HG03045 (cell line): ENCODE measurements around the gene CD6.

Experiments
- ATAC-seq: cut with Tn5 transposase; IDR thresholded peaks from one replicate; pipeline ENCODE4 v1.9.1; 2021; ENCODE audit warnings: mild to moderate bottlenecking, moderate library complexity; ENCODE audit not compliant: unreplicated experiment

Gene CD6

GRCh38 chr11:61007956-61008896, 36.7 kb downstream of the CD6 start:
- ATAC-seq, result no peak

DNA sequence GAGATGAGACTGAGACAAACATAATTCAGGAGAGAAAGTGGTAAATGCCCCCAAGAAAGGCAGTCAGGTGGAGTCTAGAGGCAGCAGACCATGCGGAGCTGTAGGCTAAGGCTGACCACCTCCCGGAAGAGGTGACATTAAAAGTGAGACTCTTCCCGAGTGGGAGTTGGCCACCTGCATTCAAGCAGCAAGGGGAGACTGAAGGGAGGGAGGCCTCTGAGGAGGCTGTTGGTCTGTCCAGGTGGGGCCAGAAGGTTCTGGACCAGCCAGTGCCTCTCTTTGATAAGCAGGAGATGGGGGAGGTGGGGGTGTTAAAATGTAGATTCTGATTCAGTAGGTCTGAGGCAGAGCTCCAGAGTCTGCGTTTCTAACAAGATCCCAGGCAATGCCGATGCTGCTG, 37.5 kb downstream of the CD6 start:
- no peak for ATAC-seq

DNA sequence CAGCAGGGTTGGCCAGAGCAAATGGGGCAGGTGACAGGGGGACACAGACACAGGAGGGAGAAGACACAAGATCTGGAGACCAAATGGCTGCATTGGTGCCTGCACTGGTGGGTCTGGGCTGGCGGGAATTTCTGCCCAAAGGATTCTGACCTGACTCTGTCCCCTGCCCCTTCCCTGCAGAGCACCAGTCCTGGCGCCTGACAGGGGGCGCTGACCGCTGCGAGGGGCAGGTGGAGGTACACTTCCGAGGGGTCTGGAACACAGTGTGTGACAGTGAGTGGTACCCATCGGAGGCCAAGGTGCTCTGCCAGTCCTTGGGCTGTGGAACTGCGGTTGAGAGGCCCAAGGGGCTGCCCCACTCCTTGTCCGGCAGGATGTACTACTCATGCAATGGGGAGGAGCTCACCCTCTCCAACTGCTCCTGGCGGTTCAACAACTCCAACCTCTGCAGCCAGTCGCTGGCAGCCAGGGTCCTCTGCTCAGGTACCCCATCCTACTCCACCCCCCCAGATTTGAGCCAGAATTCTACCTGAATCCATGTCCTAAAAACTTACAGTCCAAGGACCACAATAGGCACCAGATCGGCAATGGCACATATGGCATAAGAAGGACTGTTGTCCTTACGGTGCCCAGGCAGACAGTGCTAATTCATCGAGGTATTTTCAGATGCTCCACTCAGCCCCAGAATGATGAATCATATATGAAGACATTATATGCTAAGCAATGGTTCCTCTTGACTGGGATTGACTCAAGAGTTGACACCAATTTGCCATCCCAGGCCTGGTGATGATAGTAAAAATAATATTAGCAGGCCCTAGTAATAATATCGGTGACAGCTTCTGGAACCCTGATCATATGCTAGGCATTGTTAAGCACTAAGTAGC, 38.2 kb downstream of the CD6 start:
- ATAC-seq, result no peak

DNA sequence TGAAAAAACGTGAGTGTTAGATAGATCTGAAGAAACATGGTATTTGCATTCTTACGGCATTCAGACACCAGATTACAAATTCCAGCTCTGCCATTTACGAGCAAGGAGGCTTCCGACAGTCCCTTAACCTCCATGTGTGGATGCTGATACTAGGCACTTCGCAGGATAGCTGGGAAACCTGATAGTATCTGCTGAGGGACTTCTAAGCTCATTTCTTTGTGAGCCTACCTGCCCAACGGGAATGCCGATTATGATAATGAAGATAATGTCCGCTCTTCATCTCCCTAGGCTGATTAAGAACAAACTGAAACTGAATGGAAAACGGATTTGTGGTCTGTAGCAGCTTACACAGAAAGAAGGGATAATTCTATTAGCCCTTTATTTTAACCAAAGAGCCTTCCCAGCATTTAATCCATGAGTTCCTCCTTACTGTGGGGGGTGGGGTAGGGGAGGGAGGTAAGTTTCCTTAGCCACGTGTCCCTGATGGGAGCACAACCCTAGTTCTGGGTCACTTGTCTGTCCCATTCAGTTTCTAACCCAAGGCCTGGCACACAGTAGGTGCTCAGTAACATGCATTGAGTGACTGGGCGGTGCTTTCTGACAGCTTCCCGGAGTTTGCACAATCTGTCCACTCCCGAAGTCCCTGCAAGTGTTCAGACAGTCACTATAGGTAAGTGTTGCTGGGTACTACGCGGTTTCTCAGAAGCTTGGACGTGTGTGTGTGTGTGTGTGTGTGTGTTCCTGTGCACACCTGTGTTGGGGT, 39.2 kb downstream of the CD6 start:
- no peak for ATAC-seq

DNA sequence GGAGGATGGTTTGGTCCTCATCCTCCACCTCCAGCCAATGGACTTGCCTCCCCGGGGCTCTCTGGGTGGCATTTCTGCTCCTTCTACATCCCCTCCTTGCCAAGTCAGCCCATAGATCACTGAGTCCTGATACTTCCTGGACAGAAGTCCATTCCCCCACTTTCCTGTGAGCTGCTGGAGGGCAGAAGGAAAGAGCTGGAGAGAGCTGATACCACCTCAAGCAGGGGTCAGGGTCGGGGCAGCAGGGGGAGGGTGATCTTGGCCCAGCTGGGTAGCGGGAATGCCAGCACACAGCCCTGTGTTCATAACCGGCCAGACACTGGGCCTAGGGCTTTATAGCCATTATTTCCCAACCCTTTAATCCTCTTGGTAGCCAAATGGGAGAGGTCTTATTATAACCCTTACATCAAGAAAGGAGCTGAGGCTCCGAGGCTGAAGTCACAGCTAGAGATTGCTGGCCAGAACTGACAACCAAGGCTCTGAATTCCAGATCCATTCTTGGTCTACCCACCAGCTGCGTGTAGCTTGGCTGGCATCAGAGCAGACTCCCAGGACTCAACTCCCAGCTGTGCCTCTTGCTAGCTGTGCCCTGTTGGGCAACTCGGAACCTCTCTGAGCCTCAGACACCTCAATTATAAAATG, 39.9 kb downstream of the CD6 start:
- ATAC-seq, result no peak

GRCh38 chr11:61011950-61012736, 40.7 kb downstream of the CD6 start:
- ATAC-seq, result no peak

- ATAC-seq, result no peak
Measured at GRCh38 chr11:61012737-61013215, 41.3 kb downstream of the CD6 start.

- no peak for ATAC-seq
Measured at GRCh38 chr11:61018059-61018458, 46.6 kb downstream of the CD6 start.

- no peak for ATAC-seq
Measured at GRCh38 chr11:61019037-61019831, 47.8 kb downstream of the CD6 start.

- ATAC-seq, result no peak
Measured at GRCh38 chr11:61019832-61020405, 48.4 kb downstream of the CD6 start.

- no peak for ATAC-seq
Measured at GRCh38 chr11:61020551-61021235, 49.2 kb downstream of the CD6 start.

DNA sequence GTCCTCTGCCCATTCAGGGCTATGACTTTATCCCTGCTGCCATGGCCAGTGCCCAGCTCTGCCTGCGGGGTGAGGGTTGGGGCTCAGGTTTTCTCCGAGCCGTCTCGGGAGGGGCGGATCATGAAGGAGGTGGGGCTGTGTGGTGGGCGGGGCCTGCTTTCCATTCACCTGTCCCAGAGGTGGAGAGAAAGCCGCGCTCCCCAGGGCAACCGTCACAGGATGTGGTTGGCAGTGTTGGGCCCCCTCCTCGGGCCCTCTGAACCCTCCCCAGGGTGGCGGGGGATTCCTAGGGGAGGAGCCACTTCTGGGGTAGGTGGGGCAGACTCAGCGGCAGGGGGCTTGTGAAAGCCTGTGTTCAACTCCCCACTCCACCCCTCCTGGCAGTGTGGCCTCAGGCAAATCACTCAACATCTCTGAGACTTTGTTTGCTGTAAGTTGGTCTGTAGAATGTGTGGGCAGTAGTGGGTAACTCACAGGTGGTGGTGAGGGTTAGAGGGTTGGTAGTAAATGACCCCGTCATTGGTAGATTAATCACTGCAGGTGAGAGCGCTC, 50.3 kb downstream of the CD6 start:
- no peak for ATAC-seq

DNA sequence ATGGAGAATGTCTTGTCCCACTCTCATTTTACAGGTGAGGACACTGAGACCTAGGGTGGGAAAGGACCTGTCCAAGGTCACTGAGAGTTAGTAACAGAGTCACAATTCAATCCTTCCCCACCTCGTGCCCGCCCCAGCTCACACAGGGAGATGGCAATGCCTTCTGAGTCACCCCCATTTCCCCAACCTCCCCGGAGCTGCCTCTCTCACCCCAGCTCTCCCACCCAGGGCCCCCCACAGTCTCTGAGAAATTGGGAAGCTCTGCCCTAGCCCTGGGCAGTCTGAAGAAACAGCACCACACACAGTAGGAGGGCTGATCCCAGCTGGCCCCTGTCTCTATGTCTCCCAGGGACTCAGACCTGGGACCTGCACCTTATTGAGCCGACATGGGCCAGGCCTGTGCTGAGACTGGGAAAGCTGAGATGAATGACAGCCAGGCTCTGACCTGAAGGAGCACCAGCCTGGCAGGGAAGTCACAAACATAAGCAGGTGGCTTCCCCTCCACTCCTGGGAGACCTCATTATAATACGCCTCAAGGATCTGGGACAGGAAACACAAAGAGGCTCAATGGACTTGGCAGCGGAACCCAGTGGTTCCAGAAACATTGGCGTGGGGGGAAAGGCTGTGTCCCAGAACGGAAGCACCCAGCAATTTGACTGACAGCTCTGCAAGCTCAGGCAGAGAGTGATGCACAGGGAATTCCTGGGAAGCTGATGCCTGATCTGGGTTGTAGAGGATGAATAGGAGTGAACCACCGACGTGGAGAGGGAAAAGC, 51.0 kb downstream of the CD6 start:
- no peak for ATAC-seq

DNA sequence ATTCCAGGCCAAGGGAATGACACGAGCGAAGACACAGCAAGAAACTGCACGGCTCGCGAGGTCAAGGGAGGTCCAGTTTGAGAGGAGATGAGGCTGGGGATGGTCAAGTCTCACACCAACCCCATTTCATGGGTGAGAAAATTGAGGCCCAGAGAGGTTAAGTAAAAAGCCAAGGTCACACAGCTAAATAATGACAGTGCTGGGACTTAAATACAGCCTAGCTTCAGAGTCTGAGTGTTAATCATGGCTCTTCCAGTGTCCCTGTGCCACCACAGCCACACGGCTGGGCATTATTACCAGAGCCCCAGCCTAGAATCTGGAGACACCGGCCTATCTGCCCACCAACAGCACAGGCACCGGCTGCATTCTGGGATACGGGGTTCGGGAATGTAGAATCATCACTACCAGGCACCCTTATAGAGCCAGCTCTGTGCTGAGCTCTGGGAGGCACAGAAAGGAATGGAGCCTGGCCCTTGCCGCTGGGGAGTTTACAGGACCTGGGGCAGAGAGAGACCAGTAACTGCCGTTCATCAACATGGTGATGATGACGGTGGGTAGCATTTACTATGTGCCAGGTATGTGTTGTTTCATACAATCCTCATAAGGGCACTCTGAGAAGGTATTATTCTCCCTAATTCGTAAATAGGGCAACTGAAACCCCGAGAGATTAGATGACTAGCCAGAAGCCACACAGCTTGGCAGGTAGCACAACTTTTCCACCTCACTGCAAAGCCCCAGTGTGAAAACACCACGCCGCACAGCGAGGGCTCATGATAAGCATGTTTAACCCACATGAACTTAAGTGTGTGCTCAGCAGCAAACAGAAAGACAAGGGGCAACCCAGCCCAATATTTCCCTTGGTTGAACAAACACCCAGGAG, 51.8 kb downstream of the CD6 start:
- no peak for ATAC-seq

- no peak for ATAC-seq
Measured at GRCh38 chr11:61023966-61024295, 52.5 kb downstream of the CD6 start.
